DMS153 treated with DMSO at 0.1 percent for 48 hours (cell line): Measurements from ENCODE around the gene SLC2A2.
A peak's percentile ranks its signal among the peaks of the same experiment; 100 is the strongest.
"Not testable (repeated sequence)": the region's sequence is repeated elsewhere in the genome, so short reads cannot be mapped to it uniquely, and the experiment has no call there.

ENCODE experiments used
- DNase-seq: peaks from one replicate; lab custom pipeline; 2025; ENCODE audit not compliant: unreplicated experiment; lab: John Stamatoyannopoulos, UW

Gene SLC2A2

DNA sequence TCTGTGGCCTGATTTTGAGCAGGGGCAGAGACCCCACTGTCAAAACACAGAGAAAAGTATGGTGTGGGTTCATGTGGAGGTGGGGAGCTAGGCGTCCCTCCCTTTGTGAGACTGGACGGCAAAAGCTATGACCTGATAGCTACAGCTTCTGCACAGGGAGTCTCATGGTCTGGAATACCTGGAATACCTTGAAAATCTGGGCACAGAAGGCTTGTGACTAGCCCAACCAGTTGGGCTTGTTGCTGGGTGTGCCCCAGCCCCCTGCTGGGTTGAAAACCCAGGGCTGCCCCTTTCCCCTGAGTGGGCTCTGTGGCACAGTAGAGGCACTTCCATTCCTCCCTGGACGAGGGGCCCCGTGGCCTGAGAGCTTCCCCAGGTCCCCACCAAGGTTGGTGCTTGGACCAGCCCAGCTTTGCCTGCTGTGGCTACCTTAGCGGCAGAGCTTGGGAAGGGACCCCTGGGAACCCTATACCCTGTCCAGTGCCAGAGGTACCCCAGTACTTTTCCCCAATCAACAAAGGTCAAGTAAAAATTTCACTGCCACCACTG, 37.3 kb downstream of the SLC2A2 start:
- no peak for DNase-seq

- DNase-seq = no peak
Observed at GRCh38 chr3:170988378-170988777, 38.1 kb downstream of the SLC2A2 start.

GRCh38 chr3:170985304-170985703, 41.2 kb downstream of the SLC2A2 start:
- DNase-seq = no peak

GRCh38 chr3:170982733-170983132, 43.8 kb downstream of the SLC2A2 start:
- DNase-seq = no peak

- DNase-seq = no peak
Observed at GRCh38 chr3:170980399-170980798, 46.1 kb downstream of the SLC2A2 start.

GRCh38 chr3:170977949-170978745, 48.4 kb downstream of the SLC2A2 start:
- DNase-seq = no peak

GRCh38 chr3:170976190-170976519, 50.4 kb downstream of the SLC2A2 start:
- DNase-seq = no peak

GRCh38 chr3:170975283-170976189, 51.0 kb downstream of the SLC2A2 start:
- no peak for DNase-seq

GRCh38 chr3:170974872-170975271, 51.6 kb downstream of the SLC2A2 start:
- no peak for DNase-seq

DNA sequence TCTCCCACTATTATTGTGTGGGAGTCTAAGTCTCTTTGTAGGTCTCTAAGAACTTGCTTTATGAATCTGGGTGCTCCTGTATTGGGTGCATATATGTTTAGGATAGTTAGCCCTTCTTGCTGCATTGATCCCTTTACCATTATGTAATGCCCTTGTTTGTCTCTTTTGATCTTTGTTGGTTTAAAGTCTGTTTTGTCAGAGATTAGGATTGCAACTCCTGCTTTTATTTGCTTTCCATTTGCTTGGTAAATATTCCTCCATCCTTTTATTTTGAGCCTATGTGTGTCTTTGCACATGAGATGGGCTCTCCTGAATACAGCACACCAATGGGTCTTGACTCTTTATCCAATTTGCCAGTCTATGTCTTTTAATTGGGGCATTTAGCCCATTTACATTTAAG, 53.6 kb downstream of the SLC2A2 start:
- DNase-seq = not testable (repeated sequence)

DNA sequence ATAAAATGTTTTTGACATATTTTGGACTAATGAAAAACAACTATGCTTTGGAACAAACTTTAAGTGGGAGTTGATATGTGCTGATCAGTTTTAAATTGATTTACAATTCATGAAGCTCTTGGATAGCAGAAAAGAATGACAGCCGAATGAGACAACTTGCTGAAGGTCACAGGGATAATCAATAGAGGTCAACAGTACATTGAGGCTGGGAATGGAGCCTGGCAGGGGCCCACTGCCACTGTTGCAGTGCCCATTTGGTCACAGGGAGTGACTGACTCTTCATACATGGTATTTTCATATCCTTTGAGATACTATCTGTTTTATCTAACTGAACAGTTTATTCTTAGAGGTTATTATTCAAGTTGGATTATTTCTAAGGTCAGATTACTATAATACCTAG, 59.4 kb downstream of the SLC2A2 start:
- no peak for DNase-seq

- no peak for DNase-seq
Observed at GRCh38 chr3:170966495-170966894, 60.0 kb downstream of the SLC2A2 start.

GRCh38 chr3:170962411-170962810, 64.1 kb downstream of the SLC2A2 start:
- DNase-seq = no peak

GRCh38 chr3:170961616-170962400, 64.7 kb downstream of the SLC2A2 start:
- DNase-seq = peak; percentile 33

GRCh38 chr3:170959457-170959856, 67.1 kb downstream of the SLC2A2 start:
- no peak for DNase-seq

DNA sequence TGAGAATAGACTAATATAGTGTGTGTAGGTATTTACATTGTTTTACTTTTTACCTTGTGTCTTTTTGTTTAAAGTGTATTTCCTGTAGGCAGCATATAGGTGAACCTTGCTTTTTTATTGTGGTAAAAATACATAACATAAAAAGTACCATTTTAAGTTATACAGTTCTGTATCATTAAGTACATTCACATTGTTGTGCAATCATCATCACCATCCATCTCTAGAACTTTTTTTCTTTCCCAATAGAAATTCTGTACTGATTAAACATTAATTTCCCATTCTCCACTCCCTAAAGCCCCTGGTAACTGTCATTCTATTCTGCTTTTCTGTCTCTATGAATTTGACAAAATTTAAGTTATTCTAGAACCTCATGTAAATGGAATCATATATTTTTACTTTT, 69.9 kb downstream of the SLC2A2 start:
- DNase-seq = no peak

DNA sequence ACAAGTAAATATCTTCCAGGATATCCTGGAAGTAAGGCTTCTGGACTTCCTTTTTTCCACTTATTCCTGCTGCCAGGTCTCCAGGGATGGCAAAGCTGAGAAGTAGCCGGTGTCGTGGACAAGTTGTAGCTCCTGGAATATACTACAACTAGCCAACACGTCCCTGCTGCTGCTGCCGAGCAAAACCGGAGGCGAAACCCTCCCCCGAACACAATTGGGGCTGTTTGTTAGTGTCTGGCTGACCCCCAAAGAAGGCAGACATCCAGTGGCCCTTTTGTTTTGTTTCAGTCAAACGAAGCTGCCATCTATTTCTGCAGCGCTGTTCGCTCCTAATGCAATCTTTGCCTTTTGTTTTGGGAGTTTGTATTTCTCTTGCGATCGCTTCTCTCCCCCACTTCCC, 72.8 kb downstream of the SLC2A2 start:
- no peak for DNase-seq

DNA sequence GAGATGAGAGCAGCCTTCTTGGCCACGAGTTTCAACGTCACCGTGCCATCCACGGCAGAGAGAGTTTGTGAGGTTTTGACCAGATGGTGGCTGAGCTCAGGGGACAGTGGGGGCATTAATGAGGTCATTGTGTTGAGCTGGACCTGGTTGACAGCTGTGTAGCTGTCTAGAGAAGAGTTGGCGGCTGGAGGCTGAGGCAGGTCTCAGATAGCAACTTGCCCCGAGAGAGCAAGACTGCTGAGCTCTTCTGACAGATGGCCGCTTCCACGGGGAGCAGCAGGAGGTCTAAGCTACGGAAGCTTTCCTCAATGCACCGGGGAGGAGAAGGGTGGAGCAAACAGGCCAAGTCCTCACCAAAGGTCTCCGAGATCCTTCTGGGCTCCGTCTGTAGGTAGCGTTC, 73.3 kb downstream of the SLC2A2 start:
- DNase-seq = no peak

DNA sequence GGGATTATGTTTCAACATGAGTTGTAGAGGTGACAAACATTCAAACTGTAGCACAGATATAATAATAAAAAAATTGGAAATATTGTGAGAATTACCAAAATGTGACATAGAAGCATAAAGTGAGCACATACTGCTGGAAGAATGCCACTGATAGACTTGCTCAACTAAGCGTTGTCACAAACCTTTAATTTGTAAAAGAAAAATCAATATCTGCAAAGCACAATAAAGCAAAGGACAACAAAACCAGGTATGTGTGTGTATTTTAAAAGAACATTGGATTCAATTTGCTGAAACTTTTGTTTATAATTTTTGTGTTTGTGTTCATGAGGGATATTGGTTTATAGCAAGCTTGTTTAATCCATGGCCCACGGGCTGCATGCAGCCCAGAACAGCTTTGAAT, 77.3 kb downstream of the SLC2A2 start:
- DNase-seq = no peak

DNA sequence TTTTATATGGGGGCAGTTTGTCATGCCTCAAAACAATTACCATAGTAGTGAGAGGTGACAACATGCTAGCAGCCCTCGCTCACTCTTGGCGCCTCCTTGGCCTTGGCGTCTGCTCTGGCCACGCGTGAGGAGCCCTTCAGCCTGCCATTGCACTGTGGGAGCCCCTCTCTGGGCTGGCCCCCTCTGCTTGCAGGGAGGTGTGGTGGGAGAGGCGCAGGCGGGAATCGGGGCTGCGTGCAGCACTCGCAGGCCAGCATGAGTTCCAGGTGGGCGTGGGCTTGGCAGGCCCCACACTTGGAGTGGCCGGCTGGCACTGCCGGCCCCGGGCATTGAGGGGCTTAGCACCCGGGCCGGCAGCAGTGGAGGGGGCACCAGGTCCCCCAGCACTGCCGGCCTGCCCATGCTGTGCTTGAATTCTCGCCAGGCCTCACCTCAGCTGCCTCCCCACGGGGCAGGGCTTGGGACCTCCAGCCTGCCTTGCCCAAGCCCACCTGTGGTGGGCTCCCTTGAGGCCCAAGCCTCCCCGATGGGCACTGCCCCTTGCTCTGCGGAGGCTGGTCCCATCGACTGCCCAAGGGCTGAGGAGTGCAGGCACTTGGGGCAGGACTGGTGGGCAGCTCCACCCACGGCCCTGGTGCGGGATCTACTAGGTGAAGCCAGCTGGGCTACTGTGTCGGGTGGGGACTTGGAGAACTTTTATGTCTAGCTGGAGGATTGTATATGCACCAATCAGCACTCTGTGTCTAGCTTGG, 79.3 kb downstream of the SLC2A2 start:
- DNase-seq = no peak
